T-helper 9 cell (primary cell): ENCODE data around the gene DQX1.

ENCODE experiments used
- DNase-seq: peaks from one replicate; pipeline ENCODE4 v3.0.0-alpha.2; 2020

The DQX1 gene

DNA sequence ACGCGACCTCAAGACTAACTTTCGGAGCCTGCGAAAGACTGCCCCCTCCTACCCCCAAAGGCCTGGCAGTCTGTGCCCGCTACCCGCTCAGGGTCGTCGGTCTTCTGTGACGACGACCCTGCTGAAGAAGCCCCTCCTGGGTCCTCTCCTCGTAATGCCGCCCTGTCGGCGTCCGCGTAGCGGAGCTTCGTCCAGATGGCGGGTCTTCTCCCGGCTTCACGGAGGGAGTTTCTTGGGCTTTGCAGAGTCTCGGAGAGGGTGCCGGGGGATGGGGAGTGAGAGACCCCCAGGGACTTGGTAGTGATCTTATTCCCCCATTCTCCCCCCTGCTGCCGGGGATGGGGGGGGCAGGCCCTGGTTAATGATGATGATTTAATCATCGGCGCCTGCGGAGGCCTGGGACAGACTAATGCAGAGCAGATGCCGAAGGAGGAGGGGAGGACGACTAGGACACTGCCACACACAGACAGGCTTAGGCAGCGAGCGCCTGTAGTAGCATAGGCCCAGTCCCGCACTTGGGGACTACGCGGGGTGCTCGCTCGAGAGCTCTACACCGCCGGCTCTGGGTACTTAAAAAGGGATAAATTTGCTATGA lies 18.0 kb downstream of the DQX1 start:
- no peak for DNase-seq

DNA sequence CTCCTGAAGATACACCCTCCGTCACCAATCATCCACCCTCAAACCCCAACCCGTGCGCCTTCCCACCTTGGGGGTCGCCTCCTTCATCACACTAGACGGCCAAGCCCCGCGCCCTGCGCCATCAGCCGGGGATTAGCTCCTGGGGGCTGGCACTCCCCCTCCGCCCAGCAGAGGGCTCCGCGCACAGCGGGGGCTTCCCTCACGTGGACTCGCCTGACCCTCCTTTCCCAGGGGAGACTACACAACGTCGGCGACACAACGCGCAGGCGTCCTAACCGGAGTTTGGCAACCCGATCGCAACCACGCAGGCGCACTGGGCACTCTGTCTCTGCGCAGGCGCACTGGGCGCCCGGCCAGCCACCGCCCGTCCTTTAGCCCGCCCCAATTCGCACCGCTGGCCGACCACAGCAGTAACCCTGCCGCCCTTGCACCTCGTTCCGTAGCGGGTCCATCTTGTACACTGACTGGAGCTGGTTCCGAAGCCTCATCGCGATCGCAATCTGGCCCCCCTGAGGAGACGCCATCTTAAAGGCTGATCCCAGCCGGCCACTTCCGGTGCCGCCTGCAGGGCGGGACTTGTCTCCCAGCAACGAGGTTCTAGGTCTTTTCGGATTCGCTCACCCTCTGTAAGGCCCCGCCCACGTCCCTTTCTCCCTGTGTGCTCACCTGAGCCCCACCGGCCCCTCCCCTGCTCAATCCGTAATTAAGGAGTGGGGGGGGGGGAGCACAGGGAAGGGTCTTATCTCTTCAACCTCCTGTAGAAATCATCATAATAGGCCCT lies 18.7 kb downstream of the DQX1 start, which contains the start of gene PCGF1:
PCGF1 (minus strand) TSS at position 551 of the 781 bp plus-strand sequence; CDS start at position 524, 27 bp downstream.
- DNase-seq: peak; percentile 98

DNA sequence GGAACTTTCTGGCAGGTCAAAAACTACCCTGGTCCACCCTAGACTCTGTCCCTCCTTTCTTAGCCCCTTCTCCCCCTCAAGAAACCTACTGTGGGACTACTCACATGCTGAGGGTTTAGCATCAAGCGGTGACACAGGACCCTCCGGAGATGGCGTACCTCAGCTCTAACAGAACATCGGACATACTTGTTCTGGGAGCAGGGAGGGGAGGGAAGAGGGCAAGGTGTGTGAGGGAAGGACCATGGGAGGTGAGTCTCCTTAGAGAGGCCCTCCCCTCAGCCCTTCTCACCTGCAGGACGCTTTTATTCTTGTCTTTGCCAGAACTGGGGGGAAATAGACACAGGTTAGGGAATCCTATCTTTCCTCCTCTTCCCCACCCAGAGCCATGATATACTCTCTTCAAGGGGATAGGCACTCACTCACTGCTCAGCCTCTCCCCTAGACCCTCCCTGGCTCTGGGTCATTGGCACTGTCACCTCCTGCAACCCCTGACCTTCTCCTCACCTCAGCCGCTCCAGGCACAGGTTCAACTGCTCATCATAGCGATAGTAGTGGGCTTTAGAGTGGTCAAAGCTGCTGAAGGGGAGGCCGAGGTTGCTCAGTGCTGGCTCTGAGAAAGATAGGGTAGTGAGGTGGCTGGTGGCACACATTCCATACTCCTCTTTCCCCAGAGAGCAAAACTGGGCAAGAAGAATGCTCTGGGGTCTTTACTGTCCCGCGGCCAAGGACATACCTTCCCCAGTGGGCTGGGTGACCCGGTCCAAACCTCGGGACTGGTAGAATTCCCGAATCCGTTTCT lies 20.4 kb downstream of the DQX1 start:
- no peak for DNase-seq

GRCh38 chr2:74504591-74504990 lies 21.4 kb downstream of the DQX1 start:
- no peak for DNase-seq

DNA sequence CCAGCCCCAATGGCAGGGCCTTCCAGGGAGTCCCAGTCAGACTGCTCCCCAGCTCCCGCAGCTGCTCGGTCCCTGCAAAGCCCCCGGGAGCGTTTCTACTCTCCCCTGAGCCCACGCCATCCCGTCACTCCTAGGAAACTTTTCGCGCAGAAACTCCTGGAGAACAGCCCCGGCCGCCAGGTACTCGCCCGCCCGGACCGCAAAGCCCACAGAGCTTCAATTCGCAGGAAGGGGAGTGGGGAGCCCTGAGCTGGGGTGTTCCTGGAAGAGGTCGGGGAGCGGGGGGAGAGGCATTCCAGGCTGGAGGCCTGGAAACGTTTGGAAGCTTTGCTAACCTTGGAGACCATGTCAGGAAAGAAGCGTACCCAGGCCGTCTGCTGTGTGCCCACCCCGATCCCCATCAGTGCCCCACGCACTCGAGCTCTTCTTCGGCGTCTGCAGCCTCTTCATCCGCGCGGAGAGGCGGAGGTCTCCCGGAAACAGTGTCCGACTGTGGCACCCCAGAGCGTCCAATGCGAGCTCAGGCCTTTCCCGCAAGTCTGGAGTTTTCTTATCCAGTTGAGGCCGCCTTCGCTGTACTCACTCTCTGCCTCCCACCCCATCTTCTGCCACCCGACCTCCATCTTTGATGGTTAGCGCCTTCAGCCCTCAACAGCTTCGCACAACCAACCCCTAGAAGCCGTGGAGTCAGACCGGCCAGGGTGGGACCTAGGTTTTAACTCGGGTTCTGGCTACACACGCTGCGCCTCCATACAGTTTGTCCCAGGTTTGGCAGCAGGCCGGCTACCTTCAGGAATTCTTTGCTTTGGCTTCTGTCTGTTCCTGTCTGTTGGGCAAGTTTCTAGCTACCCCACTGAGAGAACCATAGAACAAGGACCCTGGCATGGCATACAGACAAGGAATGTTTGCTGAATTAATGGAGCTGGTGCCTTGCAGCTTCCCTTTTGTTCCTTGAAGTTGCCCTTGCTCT lies 22.2 kb downstream of the DQX1 start:
- no peak for DNase-seq

DNA sequence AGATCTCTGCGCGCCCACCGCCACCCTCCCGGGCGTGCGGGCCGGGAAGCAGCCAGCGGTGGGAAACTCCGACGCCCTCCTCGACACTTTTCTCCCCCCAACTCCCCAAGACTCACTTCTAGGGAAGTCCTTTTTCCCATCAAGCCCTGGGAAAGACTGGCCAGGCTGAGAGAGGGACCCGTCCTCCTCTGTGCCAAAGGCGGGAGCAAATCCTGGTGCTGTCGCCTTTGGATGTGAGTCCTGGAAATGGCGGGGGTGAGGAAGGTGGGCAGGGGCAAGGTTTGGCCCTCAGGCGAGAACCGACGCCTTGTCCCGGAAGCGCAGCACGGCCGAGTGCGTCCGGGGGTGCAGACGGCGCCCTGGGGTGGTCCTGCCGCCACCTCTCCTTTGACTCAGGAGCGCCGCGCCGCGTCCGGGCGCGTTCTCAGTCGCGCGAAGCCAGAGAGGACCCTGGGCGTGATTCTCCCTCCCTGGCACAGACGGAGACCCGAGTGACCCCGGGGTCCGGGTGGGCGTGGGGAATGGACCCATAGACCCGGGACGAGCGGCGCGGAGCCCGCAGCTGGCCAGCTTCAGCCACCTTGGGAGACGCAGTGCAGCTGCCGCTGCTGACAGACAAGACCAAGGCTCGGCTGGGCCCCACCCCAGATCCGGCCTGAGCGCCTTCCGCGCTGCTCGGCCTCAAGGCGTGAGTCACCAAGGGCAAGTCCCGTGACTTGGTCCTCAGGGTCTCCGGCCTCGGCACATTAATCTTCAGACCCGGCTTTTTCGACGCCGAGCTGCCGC lies 23.1 kb downstream of the DQX1 start:
- DNase-seq: no peak

- DNase-seq: no peak
These were observed 23.8 kb downstream of the DQX1 start for GRCh38 chr2:74502147-74502719.

- no peak for DNase-seq
These were observed 24.5 kb downstream of the DQX1 start for GRCh38 chr2:74501335-74502071.

DNA sequence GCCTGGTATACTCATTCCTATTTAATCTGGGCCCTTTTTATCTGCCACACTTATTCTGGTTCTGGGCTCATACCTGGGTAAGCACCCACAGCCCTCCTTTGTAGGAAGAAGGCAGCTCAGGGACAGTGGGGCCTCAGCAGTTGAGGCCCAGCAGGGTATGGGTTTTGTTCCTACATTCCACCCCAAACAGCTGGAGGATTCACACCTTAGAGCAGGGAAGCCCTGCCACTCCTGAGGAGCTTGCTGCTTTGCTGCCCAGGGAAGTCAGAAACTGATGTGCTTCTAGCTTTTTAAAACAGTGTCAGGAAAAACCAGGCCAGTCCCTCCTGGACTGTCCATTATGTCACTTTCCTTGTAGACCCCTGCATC lies 25.5 kb downstream of the DQX1 start:
- DNase-seq: no peak

DNA sequence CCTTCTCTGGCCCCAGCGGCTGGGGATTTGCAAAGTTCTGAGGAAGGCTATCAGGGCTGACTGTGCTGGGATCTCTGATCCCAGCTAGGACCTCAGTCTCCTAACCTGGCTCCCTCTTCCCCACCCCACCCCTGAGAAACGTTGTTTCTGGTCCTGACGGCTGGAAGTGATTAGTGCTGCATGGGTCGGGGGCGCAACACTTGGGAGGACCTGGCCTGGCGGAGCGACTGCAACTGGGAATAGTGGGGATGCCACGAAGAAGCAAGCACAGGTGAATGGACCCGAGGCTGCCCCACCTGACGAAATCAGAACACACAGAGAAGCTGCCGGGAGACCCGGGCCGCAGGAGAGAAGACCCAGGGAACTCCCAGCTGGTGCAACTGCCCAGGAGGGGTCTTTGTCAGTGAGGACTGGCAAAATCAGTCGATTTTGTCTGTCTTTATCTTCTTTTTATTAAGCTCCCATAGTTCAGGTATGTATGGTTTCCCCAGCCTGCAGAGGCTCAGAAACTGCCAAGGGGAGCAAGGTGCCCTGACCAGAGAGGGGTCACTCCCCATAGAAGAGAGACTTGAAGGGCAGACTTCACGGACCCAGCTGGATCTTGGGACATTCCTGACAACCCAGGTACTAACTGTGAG lies 26.0 kb downstream of the DQX1 start:
- no peak for DNase-seq

DNA sequence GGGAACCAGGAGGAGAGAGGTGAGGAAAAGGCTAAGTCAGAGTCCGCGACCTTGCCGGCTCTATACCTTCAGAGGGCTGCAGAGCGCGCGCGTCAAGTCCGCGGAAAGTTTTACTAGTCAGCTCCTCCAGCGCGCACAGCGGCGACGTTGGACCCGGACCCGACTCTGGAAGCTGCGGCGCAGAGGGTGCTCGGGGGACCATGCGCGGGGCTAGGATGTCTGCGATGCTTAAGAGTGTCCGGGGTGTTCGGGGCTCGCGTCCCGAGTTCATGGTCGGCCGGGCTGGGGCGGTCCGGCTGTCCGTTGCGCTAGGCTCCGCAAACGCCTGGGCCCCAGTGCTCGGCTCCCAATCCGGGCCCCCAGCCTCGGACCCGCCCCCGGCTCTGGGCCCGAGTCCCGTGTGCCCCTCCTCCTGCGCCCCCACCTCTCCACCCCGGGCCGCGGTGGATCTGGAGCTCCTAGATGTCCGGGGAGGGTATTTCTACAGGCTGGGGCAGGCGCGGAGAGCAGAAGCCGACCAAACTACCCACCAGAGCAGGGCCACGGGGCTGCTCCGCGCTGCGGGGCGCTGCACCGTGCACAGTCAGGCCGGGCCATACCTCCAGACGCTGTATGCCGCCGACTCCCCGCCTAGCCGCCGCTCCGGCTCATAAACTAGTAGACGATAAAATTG lies 26.6 kb downstream of the DQX1 start, which contains the start of gene LBX2:
LBX2 (minus strand) TSS at position 337 of the 673 bp plus-strand sequence; CDS start at position 271, 66 bp downstream.
- DNase-seq: no peak

GRCh38 chr2:74498500-74499266 lies 27.3 kb downstream of the DQX1 start:
- DNase-seq: no peak

- no peak for DNase-seq
These were observed 28.1 kb downstream of the DQX1 start for GRCh38 chr2:74497777-74498499.

DNA sequence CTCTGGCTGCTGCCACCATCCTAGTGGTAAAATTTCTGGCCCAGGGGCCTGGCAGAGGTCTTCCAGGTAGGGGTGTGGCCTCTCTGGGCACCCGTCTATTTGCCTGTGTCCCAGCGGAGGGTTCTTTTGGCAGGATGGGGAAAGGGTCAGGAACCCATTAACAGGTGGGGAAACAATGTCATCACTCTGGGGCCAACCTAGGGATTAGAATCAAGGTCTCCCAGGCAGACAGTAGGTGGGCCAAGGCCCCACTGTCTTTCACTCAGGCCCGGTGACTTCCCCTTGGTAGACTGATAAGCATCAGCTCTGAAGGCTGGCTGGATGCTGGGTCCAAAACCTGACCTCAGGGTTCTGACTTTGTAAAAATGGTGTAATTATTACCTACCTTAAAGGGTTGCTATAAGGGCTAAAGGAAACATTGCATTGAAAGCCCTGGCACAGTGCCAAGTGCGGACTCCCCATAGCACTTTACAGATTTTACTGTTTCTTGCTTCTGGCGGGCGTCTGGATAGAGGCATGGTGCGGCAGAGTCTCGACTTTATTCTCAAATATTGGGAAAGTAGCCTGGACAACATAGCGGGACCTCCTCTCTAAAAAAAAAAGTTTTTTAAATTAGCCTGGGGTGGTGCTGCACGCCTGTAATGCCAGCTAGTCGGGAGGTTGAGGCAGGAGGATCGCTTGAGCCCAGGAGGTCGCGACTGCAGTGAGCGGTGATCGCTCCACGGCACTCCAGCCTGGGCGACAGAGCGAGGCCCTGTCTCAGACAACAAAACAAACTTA lies 28.8 kb downstream of the DQX1 start:
- no peak for DNase-seq

- no peak for DNase-seq
These were observed 30.6 kb downstream of the DQX1 start for GRCh38 chr2:74495440-74495839.

- DNase-seq: no peak
These were observed 32.5 kb downstream of the DQX1 start for GRCh38 chr2:74493546-74493945.
